Sigmoid colon (tissue), 7 donors: ENCODE data around the gene KEL. TPM values are rescaled to one million over a fixed set of nuclear protein-coding genes. Genes with fewer than 3 reads are reported as not detected.

Experiments used
- DNase-seq: peaks from one replicate; pipeline ENCODE4 v3.0.0-alpha.2; 2019
- H3K27ac ChIP-seq, 4 donors: fragments of 200-600 bp; sonication (generic); one replicate each; pipeline ENCODE4 v1.5.1; 2016 to 2019; ENCODE audit warnings: mild to moderate bottlenecking in 1 of 4
- H3K27me3 ChIP-seq, 3 donors: fragments of 200-600 bp; sonication (generic); one replicate each; pipeline ENCODE4 v1.5.1; 2019; ENCODE audit warnings: mild to moderate bottlenecking in 1 of 3
- H3K36me3 ChIP-seq, 4 donors: fragments of 200-600 bp; sonication (generic); one replicate each; pipeline ENCODE4 v1.5.1; 2016 to 2019
- H3K4me1 ChIP-seq, 4 donors: fragments of 200-600 bp; sonication (generic); one replicate each; pipeline ENCODE4 v1.5.1; 2017 to 2019
- H3K4me3 ChIP-seq, 4 donors: fragments of 200-600 bp; sonication (generic); one replicate each; pipeline ENCODE4 v1.5.1; 2017 to 2019; ENCODE audit warnings: mild to moderate bottlenecking in 2 of 4, moderate library complexity in 1 of 4
- H3K9me3 ChIP-seq, 4 donors: fragments of 200-600 bp in 3 of 4; sonication (generic) in 3 of 4; one replicate each; pipeline versions ENCODE4 v1.5.1 to v1.6.1; 2013 to 2019
- CTCF ChIP-seq, 4 experiments: fragments of 450-650 bp in 3 of 4; fragments of 200-600 bp in 1 of 4; IDR thresholded peaks; one replicate each; pipeline ENCODE4 v1.5.1; 2016 to 2019; ENCODE audit warnings: antibody characterized with exemption in 4 of 4, mild to moderate bottlenecking in 3 of 4, moderate library complexity in 2 of 4
- EP300 ChIP-seq, 4 donors: sonication (generic); formaldehyde crosslinking; IDR thresholded peaks; one replicate each; pipeline ENCODE4 v1.6.1; 2017; ENCODE audit warnings: antibody characterized with exemption in 4 of 4
- POLR2A ChIP-seq, 2 donors: fragments of 450-650 bp; IDR thresholded peaks; one replicate each; pipeline ENCODE4 v1.6.1; 2016; ENCODE audit warnings: antibody characterized with exemption in 2 of 2, mild to moderate bottlenecking in 2 of 2, moderate library complexity in 2 of 2
- POLR2AphosphoS5 ChIP-seq, 4 donors: sonication (generic); formaldehyde crosslinking; IDR thresholded peaks; one replicate each; pipeline ENCODE4 v1.6.1; 2017; ENCODE audit warnings: antibody characterized with exemption in 4 of 4
- WGBS, 2 donors: extraction: QIAGEN DNeasy Blood & Tissue Kit; methylation state at CpG; one replicate each; pipeline ENCODE4 v1.1.7; 2013; 5-methylcytosine and 5-hydroxymethylcytosine counted together
- intact Hi-C: fragments of 100-400 bp; cut with DNase I; formaldehyde crosslinking; loops from one replicate; pipeline ENCODE4 v1.15.1; 2023
- polyA plus RNA-seq, 3 donors: library from polyadenylated mRNA; stranded (reverse); fragments of 200-250 nt; gene quantifications; one replicate each; pipeline ENCODE4 v1.2.3, GENCODE V29; 2013
- total RNA-seq, 4 donors: library from RNA; depleted of rRNA; stranded (reverse); fragments of >200 nt; gene quantifications; one replicate each; pipeline ENCODE4 v1.1.0, GENCODE V29; 2016
- donor health status: healthy with polysubstance abuse.
- donor health status: Bipolar disorder and iron deficiency.
- donor health status: healthy.

The KEL gene
- total and polyA plus RNA-seq, 7 donors: 0.28 to 0.69 TPM; not detected in 5

GRCh38 chr7:142910481-142910880 is 51.7 kb downstream of the KEL start:
- Histone ChIP-seq H3K9me3 (no peaks in the 10 kb centered on the region), H3K27me3 (no peaks in the 10 kb centered on the region), H3K27ac (no peak overlapping the region), H3K36me3 (no peaks in the 10 kb centered on the region), H3K4me1 (no peaks in the 10 kb centered on the region), H3K4me3 (no peak overlapping the region)
- DNase-seq: no peak
- TF ChIP-seq POLR2AphosphoS5 (IDR thresholded peaks at IDR 0.05): no peak
- TF ChIP-seq EP300 (IDR thresholded peaks at IDR 0.05): no peak
- TF ChIP-seq POLR2A (IDR thresholded peaks at IDR 0.05): no peak
- no peak for TF ChIP-seq CTCF (IDR thresholded peaks at IDR 0.05)
- 11 to 53% methylated on average over 2 of the region's 2 CpGs for WGBS, 2 donors
- intact Hi-C loops: no loop called here

GRCh38 chr7:142910031-142910433 is 52.1 kb downstream of the KEL start:
- no peaks in the 10 kb centered on the region for H3K27me3 ChIP-seq
- H3K4me1 ChIP-seq: no peaks in the 10 kb centered on the region
- WGBS, 2 donors: 15 to 74% methylated on average over 2 of the region's 2 CpGs
- no peaks in the 10 kb centered on the region for H3K36me3 ChIP-seq
- no peak for DNase-seq
- no peaks in the 10 kb centered on the region for H3K9me3 ChIP-seq
- no peak for TF ChIP-seq POLR2AphosphoS5 (IDR thresholded peaks at IDR 0.05)
- no peak for TF ChIP-seq CTCF (IDR thresholded peaks at IDR 0.05)
- TF ChIP-seq POLR2A (IDR thresholded peaks at IDR 0.05): no peak
- TF ChIP-seq EP300 (IDR thresholded peaks at IDR 0.05): no peak
- no peak overlapping the region for H3K27ac ChIP-seq
- no peak overlapping the region for H3K4me3 ChIP-seq
- intact Hi-C loops: no loop called here

- no peak overlapping the region for H3K4me3 ChIP-seq
- no peak for TF ChIP-seq POLR2AphosphoS5 (IDR thresholded peaks at IDR 0.05)
- no peak for TF ChIP-seq EP300 (IDR thresholded peaks at IDR 0.05)
- TF ChIP-seq POLR2A (IDR thresholded peaks at IDR 0.05): no peak
- no peak for TF ChIP-seq CTCF (IDR thresholded peaks at IDR 0.05)
- DNase-seq: no peak
- no peaks in the 10 kb centered on the region for H3K27me3 ChIP-seq
- H3K27ac ChIP-seq: no peak overlapping the region
- H3K9me3 ChIP-seq: no peaks in the 10 kb centered on the region
- no peaks in the 10 kb centered on the region for H3K36me3 ChIP-seq
- WGBS, 2 donors: 58 to 72% methylated on average over 21 of the region's 21 CpGs
- no peaks in the 10 kb centered on the region for H3K4me1 ChIP-seq
- intact Hi-C loops: no loop called here
These were observed 53.0 kb downstream of the KEL start for GRCh38 chr7:142908921-142909890.

GRCh38 chr7:142908290-142908689 is 53.9 kb downstream of the KEL start:
- TF ChIP-seq CTCF (IDR thresholded peaks at IDR 0.05): no peak
- TF ChIP-seq POLR2AphosphoS5 (IDR thresholded peaks at IDR 0.05): no peak
- TF ChIP-seq EP300 (IDR thresholded peaks at IDR 0.05): no peak
- no peak for TF ChIP-seq POLR2A (IDR thresholded peaks at IDR 0.05)
- intact Hi-C loops: no loop called here
- DNase-seq: no peak
- Histone ChIP-seq H3K27me3 (no peaks in the 10 kb centered on the region), H3K4me1 (no peaks in the 10 kb centered on the region), H3K9me3 (no peaks in the 10 kb centered on the region), H3K27ac (no peak overlapping the region), H3K4me3 (no peak overlapping the region), H3K36me3 (no peaks in the 10 kb centered on the region)
- WGBS, 2 donors: 94 to 95% methylated on average over 11 of the region's 11 CpGs
